Non-pigmented ciliary epithelial cell (primary cell): Measurements from ENCODE around the gene ENPEP.
A peak's percentile ranks its signal among the peaks of the same experiment; 100 is the strongest.
"Not testable (repeated sequence)": the region's sequence is repeated elsewhere in the genome, so short reads cannot be mapped to it uniquely, and the experiment has no call there.

Experiments
- DNase-seq: peaks from one replicate; pipeline ENCODE4 v3.0.0-alpha.2; 2010; ENCODE audit warnings: low read depth

The ENPEP gene

DNA sequence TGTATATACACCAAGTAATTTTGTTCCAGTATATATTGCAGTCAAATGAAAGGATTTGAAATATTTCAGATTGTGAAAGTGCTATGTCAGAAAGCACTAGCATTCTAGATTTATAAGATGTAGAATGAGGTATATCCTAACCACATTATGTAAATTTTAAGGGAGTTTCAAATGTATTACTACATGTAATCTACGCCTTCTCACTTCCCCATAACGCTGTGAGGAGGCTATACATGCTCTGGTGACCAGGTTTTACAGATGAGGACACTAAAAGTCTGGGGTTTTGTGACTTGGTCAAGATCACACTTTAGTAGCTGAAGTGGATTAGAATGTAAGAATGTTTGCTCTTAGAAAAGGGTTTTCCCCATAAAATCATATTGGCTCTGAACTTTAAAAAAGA is 8.1 kb downstream of the ENPEP start:
- no peak for DNase-seq

DNA sequence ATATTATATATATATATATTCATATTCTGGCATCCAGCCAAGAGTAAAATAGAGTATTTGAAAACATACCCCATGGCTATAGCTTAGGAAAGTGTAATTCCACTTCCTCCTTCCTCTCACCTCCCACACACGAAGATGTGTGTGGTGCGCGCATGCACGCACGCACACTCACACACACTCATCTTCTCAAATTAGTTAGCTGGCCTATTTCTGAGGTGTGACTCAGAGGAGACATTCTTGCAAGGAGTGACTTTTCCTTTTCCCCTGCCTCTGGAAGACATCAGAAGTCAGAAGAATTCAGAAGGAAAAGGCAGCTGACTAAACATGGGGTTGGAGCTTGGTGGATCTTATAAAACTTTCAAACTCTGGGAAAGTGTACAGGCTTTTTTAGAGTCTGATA is 8.8 kb downstream of the ENPEP start:
- peak; percentile 71 for DNase-seq

- DNase-seq: no peak
Measured at GRCh38 chr4:110485452-110485851, 9.5 kb downstream of the ENPEP start.

DNA sequence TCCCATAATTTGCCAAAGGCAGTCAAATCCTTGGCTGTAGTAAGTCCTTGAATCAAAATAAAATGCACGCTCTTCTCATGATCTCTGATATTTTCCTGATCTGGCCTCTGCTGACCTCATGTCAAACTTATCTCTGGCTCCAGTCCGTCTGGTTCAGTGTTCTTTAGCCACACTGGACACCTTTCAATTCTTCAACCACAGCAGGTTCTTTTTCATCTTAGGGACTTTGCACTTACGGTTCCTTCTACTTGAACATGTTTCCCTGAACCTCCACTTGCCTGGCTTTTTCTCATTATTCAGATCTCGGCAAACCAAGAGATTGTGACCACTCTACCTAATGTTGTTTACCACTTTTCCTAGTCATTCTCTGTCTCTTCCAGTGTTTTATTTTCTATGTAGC is 10.3 kb downstream of the ENPEP start:
- no peak for DNase-seq

- not testable (repeated sequence) for DNase-seq
Measured at GRCh38 chr4:110486850-110487249, 10.9 kb downstream of the ENPEP start.

DNA sequence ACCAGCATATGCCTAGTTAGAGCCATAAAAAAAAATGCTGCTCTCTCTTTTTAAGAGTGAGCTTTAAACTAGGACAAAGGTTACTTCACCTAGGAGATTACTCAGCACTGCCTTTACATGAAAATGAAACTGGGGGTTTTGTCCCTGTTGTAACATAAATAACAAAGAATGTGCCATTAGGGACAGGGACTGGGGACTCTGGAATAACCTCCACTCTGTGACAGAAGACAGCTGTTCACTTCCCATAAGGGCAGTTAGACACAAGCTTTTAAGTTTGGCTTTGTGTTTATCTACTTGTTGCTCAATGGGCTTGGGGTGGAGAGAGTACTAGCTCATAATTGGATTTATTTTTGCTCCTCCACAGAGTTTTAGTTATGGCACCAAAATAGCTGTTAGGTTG is 11.9 kb downstream of the ENPEP start:
- no peak for DNase-seq

- DNase-seq: no peak
Measured at GRCh38 chr4:110489901-110490508, 14.1 kb downstream of the ENPEP start.

GRCh38 chr4:110492522-110492921 is 16.6 kb downstream of the ENPEP start:
- no peak for DNase-seq

- no peak for DNase-seq
Measured at GRCh38 chr4:110493520-110493919, 17.6 kb downstream of the ENPEP start.

DNA sequence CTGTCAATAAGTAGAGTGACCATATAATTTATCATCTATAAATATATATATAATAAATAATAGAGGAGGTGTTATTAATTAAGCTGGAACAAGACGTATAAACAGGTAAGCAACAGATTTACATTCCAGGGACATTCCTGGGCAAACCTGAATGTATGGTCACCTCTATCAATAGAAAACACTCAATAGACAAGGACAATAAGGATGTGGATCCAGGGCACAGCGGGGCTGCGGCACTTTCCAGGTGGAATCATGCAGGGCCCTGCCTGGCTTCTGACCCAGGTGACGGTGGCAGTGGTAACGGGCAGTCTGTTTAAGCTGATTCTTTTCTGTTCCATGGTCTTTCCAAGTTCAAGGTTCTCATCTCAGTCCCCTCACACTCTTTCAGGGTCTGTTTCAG is 22.5 kb downstream of the ENPEP start:
- DNase-seq: no peak

- DNase-seq: no peak
Measured at GRCh38 chr4:110499126-110499525, 23.2 kb downstream of the ENPEP start.

GRCh38 chr4:110501826-110502225 is 25.9 kb downstream of the ENPEP start:
- no peak for DNase-seq

GRCh38 chr4:110503270-110504083 is 27.5 kb downstream of the ENPEP start:
- no peak for DNase-seq

- DNase-seq: no peak
Measured at GRCh38 chr4:110504084-110504435, 28.1 kb downstream of the ENPEP start.

DNA sequence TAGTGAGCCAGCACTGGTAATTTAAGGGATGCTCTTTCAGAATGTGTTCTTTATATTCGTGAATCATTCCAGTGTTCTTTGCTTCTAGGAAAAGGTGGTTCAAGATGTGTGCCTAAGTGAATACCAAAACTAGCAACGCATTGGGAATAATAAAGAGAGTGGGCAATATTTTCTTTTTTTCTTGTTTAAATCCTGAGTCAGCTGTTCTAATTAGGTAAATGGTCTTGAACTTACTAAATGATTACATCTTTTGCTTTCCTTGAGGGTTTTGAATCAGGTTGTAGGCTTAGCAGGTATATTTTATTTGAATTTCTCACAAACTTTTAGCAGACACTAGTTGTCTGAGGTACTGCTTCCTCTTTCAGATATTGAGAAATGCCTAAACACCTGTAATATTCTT is 29.5 kb downstream of the ENPEP start:
- DNase-seq: no peak

GRCh38 chr4:110508827-110509710 is 33.1 kb downstream of the ENPEP start:
- no peak for DNase-seq

DNA sequence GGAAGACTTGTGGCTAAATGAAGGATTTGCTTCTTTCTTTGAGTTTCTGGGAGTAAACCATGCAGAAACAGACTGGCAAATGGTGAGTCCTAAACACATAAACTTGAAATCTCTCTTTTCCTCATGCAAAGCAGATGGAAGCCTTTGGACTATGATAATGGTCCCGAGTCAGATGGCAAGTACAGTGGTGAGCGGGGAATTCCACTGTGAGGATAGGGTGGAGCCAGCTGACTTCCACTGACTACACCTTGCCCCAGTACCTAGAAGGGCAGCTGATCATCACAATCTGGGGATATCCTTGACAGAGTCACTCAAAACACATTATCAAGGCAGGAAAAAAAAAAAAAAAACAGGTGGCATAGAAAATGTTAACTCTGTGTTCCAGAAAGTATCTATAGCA is 34.3 kb downstream of the ENPEP start:
- no peak for DNase-seq

DNA sequence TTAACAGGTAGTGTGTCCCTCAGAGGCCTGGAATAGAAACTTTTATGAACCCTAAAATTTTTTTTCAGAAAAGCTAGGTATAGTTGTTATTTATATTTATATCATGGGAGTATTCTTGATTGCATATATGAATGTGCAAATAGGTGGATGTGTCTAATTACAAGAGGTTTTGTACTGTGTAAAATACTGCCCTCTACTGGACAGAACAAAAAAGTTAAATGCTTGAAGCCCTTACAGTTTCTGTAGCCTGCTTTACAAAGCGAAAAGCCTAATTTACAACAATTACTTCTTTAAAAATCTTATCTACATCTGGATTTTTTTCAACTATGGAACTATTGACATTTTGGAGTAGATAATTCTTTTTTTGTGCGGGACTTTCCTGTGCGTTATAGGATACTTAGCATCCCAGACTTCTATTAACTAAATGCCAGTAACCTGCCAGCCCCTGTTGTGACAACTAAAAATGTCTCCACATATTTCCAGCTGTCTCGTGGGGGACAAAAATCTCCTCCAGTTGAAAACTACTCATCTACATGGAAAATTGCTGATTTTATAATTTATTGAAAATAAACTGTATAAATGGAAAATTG is 35.1 kb downstream of the ENPEP start:
- DNase-seq: no peak

DNA sequence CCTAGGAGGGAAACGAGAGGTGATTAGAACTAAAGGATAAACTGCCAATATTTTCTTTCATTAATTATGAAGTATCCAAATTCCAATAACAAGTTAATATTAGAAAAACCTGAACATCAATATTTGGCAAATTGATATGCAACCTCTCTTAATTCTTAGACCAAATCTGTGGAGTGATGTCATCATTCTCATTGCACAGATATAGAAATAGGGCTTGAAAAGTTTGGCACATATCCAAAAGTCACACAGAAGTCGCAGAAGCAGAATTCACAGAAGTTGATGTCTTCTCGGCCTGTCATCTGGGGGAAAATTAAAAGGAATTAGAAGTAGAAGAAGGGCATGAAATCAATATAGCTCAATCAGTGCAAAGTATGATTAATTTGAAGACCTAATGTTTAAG is 36.9 kb downstream of the ENPEP start:
- DNase-seq: no peak

DNA sequence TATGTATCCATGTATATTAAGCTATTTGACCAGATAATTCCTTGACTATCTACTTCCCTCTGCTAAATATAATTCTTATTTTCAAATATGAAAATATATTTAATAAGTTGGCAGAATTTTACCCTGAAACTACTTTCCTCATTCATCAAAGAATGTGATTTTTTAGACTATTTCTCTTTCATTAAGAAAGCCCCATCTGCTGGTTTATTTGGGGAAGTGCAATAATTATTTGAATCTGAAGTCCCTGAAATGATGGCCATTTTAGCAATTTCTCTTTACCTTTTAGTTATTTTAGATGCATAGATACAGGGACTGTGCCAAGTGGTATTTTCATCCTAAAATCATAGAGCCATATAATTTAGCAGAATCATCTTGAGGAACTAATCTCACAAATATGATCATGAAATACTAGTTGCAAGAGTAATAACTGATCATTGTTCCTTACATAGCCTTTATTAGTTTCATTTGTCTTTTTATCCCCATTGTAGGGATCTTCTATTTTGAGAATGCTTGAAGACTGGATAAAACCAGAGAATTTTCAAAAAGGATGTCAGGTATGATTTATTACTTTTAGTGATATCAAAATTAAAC is 39.0 kb downstream of the ENPEP start:
- DNase-seq: no peak

DNA sequence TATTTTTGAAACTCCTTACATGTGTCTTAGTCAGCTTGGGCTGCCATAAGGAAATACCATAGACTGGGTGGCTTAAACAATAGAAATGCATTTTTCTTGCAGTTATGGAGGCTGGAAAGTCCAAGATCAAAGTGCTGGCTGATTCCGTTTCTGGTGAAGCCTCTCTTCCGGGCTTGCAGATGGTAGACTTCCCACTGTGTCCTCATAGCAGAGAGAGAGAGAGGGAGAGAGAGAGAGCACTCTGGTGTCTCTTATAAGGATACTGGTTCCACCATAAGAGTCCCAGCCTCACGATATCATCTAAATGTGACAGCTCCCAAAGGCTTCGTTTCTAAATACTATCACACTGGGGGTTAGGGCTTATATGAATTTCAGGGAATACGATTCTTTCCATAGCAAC is 39.7 kb downstream of the ENPEP start:
- DNase-seq: no peak
